K562 (cell line): ENCODE measurements around the gene PDCD5. TPM values are rescaled to one million over a fixed set of nuclear protein-coding genes. Genes with fewer than 3 reads are reported as not detected.
A peak's percentile ranks its signal among the peaks of the same experiment; 100 is the strongest.

Experiments
- ATAC-seq: fragments of 200-7000 bp; cut with Tn5 transposase; 3 replicates; pipeline ENCODE4 v1.9.1; 2020; ENCODE audit warnings: moderate library complexity
- BruUV-seq: library from RNA; stranded (reverse); fragments of 400-500 nt; replicated peaks from 2 replicates; lab custom pipeline; 2021; lab: Mats Ljungman, UMichigan
- CTCF ChIA-PET: fragments of 300-600 bp; formaldehyde crosslinking; extraction: SDS; loops from one replicate; lab custom pipeline; 2021; ENCODE audit warnings: low intra/inter-chr PET ratio; lab: Yijun Ruan, JAX
- POLR2A ChIA-PET: fragments of 300-600, 350-650 bp; sonication (Branson Sonifier 250); formaldehyde crosslinking; extraction: SDS; loops from one replicate; lab custom pipeline; 2021; ENCODE audit warnings: antibody characterized with exemption, inconsistent platforms; lab: Yijun Ruan, JAX
- DNase-seq, 4 experiments: peaks; one replicate each; pipeline versions ENCODE4 v3.0.0 to v3.0.0-alpha.2; 2011 to 2018; ENCODE audit warnings: low spot score in 3 of 4, mixed read lengths in 3 of 4; ENCODE audit errors: extremely low read depth in 1 of 4
- FAIRE-seq: peaks from 2 replicates; lab custom pipeline; 2011; peaks lifted over from hg19 to GRCh38; lab: Jason Lieb, UNC
- H2AFZ ChIP-seq: 2 replicates; pipeline ENCODE4 v1.6.0; 2011; ENCODE audit warnings: low read depth, low read length, control low read depth, inconsistent platforms
- H3K27ac ChIP-seq: fragments of 200-600 bp; 3 replicates; pipeline ENCODE4 v1.8.0; 2011; ENCODE audit warnings: low read depth, mild to moderate bottlenecking, control low read depth, inconsistent platforms, low read length, moderate library complexity, mixed read lengths; ENCODE audit errors: extremely low read depth
- H3K27me3 ChIP-seq, 2 experiments: fragments of 300-600 bp in 1 of 2; 2 replicates in 1 of 2; 3 replicates in 1 of 2; pipeline versions ENCODE4 v1.6.0 to v1.8.0; 2011; ENCODE audit warnings: inconsistent platforms in 2 of 2, low read length in 2 of 2, mild to moderate bottlenecking in 1 of 2, mixed read lengths in 1 of 2, moderate library complexity in 1 of 2; ENCODE audit not compliant: control insufficient read depth in 2 of 2, insufficient read depth in 2 of 2
- H3K36me3 ChIP-seq: fragments of 300-600 bp; 3 replicates; pipeline ENCODE4 v1.8.0; 2011; ENCODE audit warnings: mild to moderate bottlenecking, low read length, inconsistent platforms; ENCODE audit not compliant: control insufficient read depth, insufficient read depth
- H3K4me1 ChIP-seq, 2 experiments: fragments of 200-600 bp in 1 of 2; replicated peaks in 1 of 2; 2 replicates in 1 of 2; 3 replicates in 1 of 2; pipeline versions ENCODE4 v1.5.1 to v1.8.0; 2011; ENCODE audit warnings: inconsistent platforms in 2 of 2, low read length in 2 of 2, mild to moderate bottlenecking in 1 of 2, mixed read lengths in 1 of 2, moderate library complexity in 1 of 2; ENCODE audit not compliant: control insufficient read depth in 2 of 2, insufficient read depth in 2 of 2
- H3K4me2 ChIP-seq: 2 replicates; pipeline ENCODE4 v1.6.1; 2011; ENCODE audit warnings: low read length, control low read depth, inconsistent platforms, mixed read lengths; ENCODE audit not compliant: insufficient read depth
- H3K4me3 ChIP-seq: fragments of 200-600 bp; sonication (generic), shearing (Covaris generic); 2 replicates; pipeline ENCODE4 v1.5.1; 2016; ENCODE audit warnings: control low read depth, inconsistent platforms
- H3K79me2 ChIP-seq: fragments of 200-600 bp; 3 replicates; pipeline ENCODE4 v1.8.0; 2011; ENCODE audit warnings: low read length, inconsistent platforms; ENCODE audit not compliant: control insufficient read depth, insufficient read depth
- H3K9ac ChIP-seq, 2 experiments: 2 replicates each; pipeline versions ENCODE4 v1.6.0 to v1.6.1; 2011; ENCODE audit warnings: low read depth in 2 of 2, low read length in 2 of 2, control low read depth in 1 of 2, inconsistent platforms in 1 of 2, mild to moderate bottlenecking in 1 of 2, mixed read lengths in 1 of 2; ENCODE audit not compliant: insufficient read depth in 1 of 2
- H3K9me1 ChIP-seq: one replicate; pipeline ENCODE4 v1.6.0; 2011; ENCODE audit warnings: inconsistent platforms, mild to moderate bottlenecking, low read length, moderate library complexity; ENCODE audit not compliant: control insufficient read depth, insufficient read depth
- H3K9me3 ChIP-seq: replicated peaks from 2 replicates; pipeline ENCODE4 v1.5.1; 2011; ENCODE audit warnings: low read depth, low read length, inconsistent platforms; ENCODE audit not compliant: control insufficient read depth, insufficient read depth
- H4K20me1 ChIP-seq: replicated peaks from 2 replicates; pipeline ENCODE4 v1.6.1; 2011; ENCODE audit warnings: low read length, inconsistent platforms, mixed read lengths; ENCODE audit not compliant: control insufficient read depth, insufficient read depth
- CTCF ChIP-seq, 3 experiments: IDR thresholded peaks in 2 of 3; conservative IDR thresholded peaks in 1 of 3; 2 replicates each; pipeline ENCODE4 v1.5.1; 2011 to 2012; ENCODE audit warnings: low read length in 3 of 3, mild to moderate bottlenecking in 3 of 3, control low read depth in 2 of 3, improper control_type of control experiment in 1 of 3, inconsistent platforms in 1 of 3, low read depth in 1 of 3, mixed read lengths in 1 of 3, moderate library complexity in 1 of 3; ENCODE audit not compliant: insufficient read depth in 2 of 3
- CTCFL ChIP-seq: IDR thresholded peaks from 2 replicates; pipeline ENCODE4 v1.6.1; 2011; ENCODE audit warnings: borderline replicate concordance, low read depth, mild to moderate bottlenecking, moderate library complexity, low read length; ENCODE audit not compliant: insufficient read depth, poor library complexity, severe bottlenecking
- DACH1 ChIP-seq: fragments of 450-650 bp; IDR thresholded peaks from 2 replicates; pipeline ENCODE4 v1.6.1; 2018; ENCODE audit not compliant: partially characterized antibody
- FOXK1 ChIP-seq: sonication (generic); formaldehyde crosslinking; IDR thresholded peaks from 2 replicates; pipeline ENCODE4 v1.8.0; 2022; ENCODE audit warnings: missing genetic modification reagents, mild to moderate bottlenecking, borderline replicate concordance
- GATAD2B ChIP-seq: fragments of 450-650 bp; IDR thresholded peaks from 2 replicates; pipeline ENCODE4 v1.6.1; 2017; ENCODE audit warnings: mild to moderate bottlenecking, borderline replicate concordance
- HEY1 ChIP-seq: fragments of 250-450 bp; sonication (Bioruptor Pico); IDR thresholded peaks from 2 replicates; pipeline ENCODE4 v1.5.0; 2020; ENCODE audit warnings: mild to moderate bottlenecking, moderate library complexity, borderline replicate concordance
- ILF3 ChIP-seq: fragments of 450-650 bp; IDR thresholded peaks from 2 replicates; pipeline ENCODE4 v1.6.1; 2018; ENCODE audit warnings: antibody characterized with exemption, mild to moderate bottlenecking, moderate library complexity, borderline replicate concordance
- IRF9 ChIP-seq: fragments of 450-650 bp; IDR thresholded peaks from 2 replicates; pipeline ENCODE4 v1.6.1; 2016; ENCODE audit warnings: missing biosample characterization, missing genetic modification characterization
- L3MBTL2 ChIP-seq: fragments of 450-650 bp; IDR thresholded peaks from 2 replicates; pipeline ENCODE4 v1.6.1; 2016; ENCODE audit warnings: mild to moderate bottlenecking, moderate library complexity
- NFE2 ChIP-seq: IDR thresholded peaks from 2 replicates; pipeline ENCODE4 v1.6.1; 2014; ENCODE audit warnings: antibody characterized with exemption, low read depth
- RAD21 ChIP-seq, 2 experiments: fragments of 250-450 bp in 1 of 2; fragments of 450-650 bp in 1 of 2; sonication (Bioruptor Pico) in 1 of 2; formaldehyde crosslinking in 1 of 2; IDR thresholded peaks in 1 of 2; conservative IDR thresholded peaks in 1 of 2; 2 replicates each; pipeline versions ENCODE4 v1.4.0 to v1.8.0; 2020 to 2022; ENCODE audit warnings: mild to moderate bottlenecking in 2 of 2, moderate library complexity in 1 of 2
- RBBP5 ChIP-seq: fragments of 200-600 bp; sonication (generic); IDR thresholded peaks from 2 replicates; pipeline ENCODE4 v1.6.1; 2012; ENCODE audit warnings: borderline replicate concordance, mild to moderate bottlenecking, low read length, control low read depth, inconsistent platforms; ENCODE audit not compliant: insufficient read depth, poor library complexity, severe bottlenecking
- SMARCA4 ChIP-seq: fragments of 450-650 bp; IDR thresholded peaks from 2 replicates; pipeline ENCODE4 v1.6.1; 2016
- SMC3 ChIP-seq: conservative IDR thresholded peaks from 2 replicates; pipeline ENCODE4 v1.6.1; 2011; ENCODE audit warnings: low read depth, low read length, improper control_type of control experiment; ENCODE audit not compliant: insufficient read depth
- TRIM24 ChIP-seq, 2 experiments: fragments of 450-650 bp; IDR thresholded peaks; 2 replicates each; pipeline ENCODE4 v1.6.1; 2016
- U2AF1 ChIP-seq: fragments of 200-400 bp; formaldehyde crosslinking; optimal IDR thresholded peaks from 2 replicates; pipeline ENCODE3; 2017; ENCODE audit warnings: mild to moderate bottlenecking, low read depth, low read length, moderate library complexity
- XRCC5 ChIP-seq: fragments of 200-400 bp; formaldehyde crosslinking; IDR thresholded peaks from 2 replicates; pipeline ENCODE4 v1.6.1; 2017; ENCODE audit warnings: low read depth, mild to moderate bottlenecking, low read length
- ZBTB17 ChIP-seq: fragments of 450-650 bp; formaldehyde crosslinking; IDR thresholded peaks from 2 replicates; pipeline ENCODE4 v1.4.0; 2020; ENCODE audit warnings: mild to moderate bottlenecking
- ZNF316 ChIP-seq: fragments of 450-650 bp; IDR thresholded peaks from 2 replicates; pipeline ENCODE4 v1.6.1; 2016
- WGBS: fragments of 100-300 bp; shearing (Covaris generic); methylation state at CpG from one replicate; pipeline ENCODE4 v1.1.6; 2016; ENCODE audit warnings: low coverage, mixed read lengths; ENCODE audit not compliant: insufficient coverage; ENCODE audit errors: missing lambda C conversion rate; 5-methylcytosine and 5-hydroxymethylcytosine counted together
- in situ Hi-C: fragments of 300-500 bp; cut with MboI; formaldehyde crosslinking; loops from 4 replicates; pipeline ENCODE4 v1.15.0; 2018; ENCODE audit warnings: inconsistent platforms, mixed read lengths
- intact Hi-C: fragments of 100-400 bp; cut with micrococcal nuclease; formaldehyde crosslinking; loops from 2 replicates; pipeline ENCODE4 v1.14.2; 2022
- polyA plus RNA-seq, 8 experiments: library from polyadenylated mRNA; depleted of rRNA in 4 of 8; stranded (reverse) in 5 of 8; unstranded in 3 of 8; fragments of >200 nt; fragmentation: Nextera tagmentation in 2 of 8; fragmentation: Illumina TruSeq in 1 of 8; extraction: Ambion mirVana in 2 of 8; extraction: Trizol in 1 of 8; gene quantifications; 2 replicates each; pipeline versions ENCODE4 v1.2.1 to v1.2.3, GENCODE V29; 2011 to 2014; ENCODE audit warnings: inconsistent platforms in 1 of 8, missing spikeins in 1 of 8
- total RNA-seq, 7 experiments: library from RNA; depleted of rRNA in 6 of 7; stranded (reverse); fragments of >200 nt in 6 of 7; fragmentation: Illumina TruSeq in 2 of 7; extraction: Trizol in 2 of 7; gene quantifications; 2 replicates each; pipeline versions ENCODE4 v1.2.1 to v1.2.3, GENCODE V29; 2011 to 2021; ENCODE audit warnings: low replicate concordance in 1 of 7

The PDCD5 gene
- total and polyA plus RNA-seq, 9 of the 15 experiments (the other 6 are each of a cell fraction or from before 2014, with no cell fraction given): 122 to 322 (median 269) TPM

- intact Hi-C loops (no loop called here), in situ Hi-C loops (no loop called here)
- Histone ChIP-seq H3K79me2 (no peaks in the 10 kb centered on the region), H3K27me3 (no peaks in the 10 kb centered on the region), H3K4me2 (no peak overlapping the region), H3K36me3 (peaks cover 94% of the 10 kb centered on the region), H3K4me1 (no peaks in the 10 kb centered on the region), H3K9me3 (no peaks in the 10 kb centered on the region), H3K9me1 (no peaks in the 10 kb centered on the region), H2AFZ (no peak overlapping the region), H3K9ac (no peak overlapping the region), H3K27ac (no peak overlapping the region), H3K4me3 (no peak overlapping the region), H4K20me1 (no peaks in the 10 kb centered on the region)
- ChIA-PET POLR2A (interaction anchor here (0.7 to 1.1 kb wide), 4 partner anchors 13 to 94 kb away, joined by 3 to 5 read pairs (median 4); no protein-coding TSS in a partner anchor), CTCF (interaction anchor here (0.8 to 1.1 kb wide), 3 partner anchors 71 to 520 kb away, joined by 3 to 4 read pairs (median 3); no protein-coding TSS in a partner anchor)
- FAIRE-seq (peak; percentile 90), DNase-seq (peak; percentile 50 to 80 (median 56)), ATAC-seq (peak; percentile 87)
- 22% methylated on average over 2 of the region's 2 CpGs for WGBS
- BruUV-seq: no TSS peak
- TF ChIP-seq L3MBTL2 (0 out of 2 replicates have a peak, but pooled peaks have one; percentile 29), XRCC5 (no peak), RBBP5 (no peak), SMARCA4 (0 out of 2 replicates have a peak, but pooled peaks have one; percentile 18), CTCF (IDR thresholded peaks at IDR 0.05 in 2 of 3, conservative IDR thresholded peaks at IDR 0.05 in 1 of 3; ENCODE audit: insufficient read depth in 2 of 3, low read depth in 1 of 3, low read length in 3 of 3) (peak; percentile 62 to 76 (median 74)), TRIM24 (IDR thresholded peaks at IDR 0.05) (no peak), FOXK1 (no peak), SMC3 (peak; percentile 52), ZBTB17 (CRISPR knock-in tag) (no peak), ZNF316 (no peak), RAD21 (CRISPR knock-in tag; conservative IDR thresholded peaks at IDR 0.05 in 1 of 2, IDR thresholded peaks at IDR 0.05 in 1 of 2) (peak; percentile 31 to 75), NFE2 (no peak), DACH1 (no peak), ILF3 (no peak), HEY1 (no peak), CTCFL (peak; percentile 20), GATAD2B (0 out of 2 replicates have a peak, but pooled peaks have one; percentile 23), U2AF1 (no peak), IRF9 (tag) (no peak)
Observed at GRCh38 chr19:32599736-32600157, 18.8 kb downstream of the PDCD5 start.
